Activated T-helper 2 cell treated with anti-CD3 and anti-CD28 coated beads, Interferon-gamma antibody, Interleukin-2, Interleukin-4, amounts not matched to agents 10 μg/mL and 5 μg/mL and 100 μg/mL, durations not matched to agents 14 hours and 24 hours and 36 hours (primary cell): ENCODE measurements around the gene OR56A5. TPM values are rescaled to one million over a fixed set of nuclear protein-coding genes. Genes with fewer than 3 reads are reported as not detected.

Experiments
- DNase-seq: peaks from one replicate; pipeline ENCODE4 v3.0.0; 2021; ENCODE audit warnings: low spot score
- H3K27ac Mint-ChIP-seq: one replicate; pipeline ENCODE4 v1.8.0; 2021; ENCODE audit warnings: mixed read lengths
- H3K27me3 Mint-ChIP-seq: one replicate; pipeline ENCODE4 v1.8.0; 2021; ENCODE audit warnings: low read depth, mixed read lengths
- H3K36me3 Mint-ChIP-seq: one replicate; pipeline ENCODE4 v1.8.0; 2021; ENCODE audit warnings: low read depth, mixed read lengths
- H3K4me1 Mint-ChIP-seq: one replicate; pipeline ENCODE4 v1.8.0; 2021; ENCODE audit warnings: low read depth, mixed read lengths
- H3K4me3 Mint-ChIP-seq: one replicate; pipeline ENCODE4 v1.8.0; 2021; ENCODE audit warnings: low read depth, mild to moderate bottlenecking, moderate library complexity, mixed read lengths
- H3K9me3 Mint-ChIP-seq: one replicate; pipeline ENCODE4 v1.8.0; 2021; ENCODE audit warnings: mixed read lengths
- intact Hi-C: fragments of 100-400 bp; cut with micrococcal nuclease; formaldehyde crosslinking; loops from one replicate; pipeline ENCODE4 v1.15.1; 2023
- total RNA-seq: library from RNA; stranded (reverse); gene quantifications from 2 replicates; pipeline ENCODE4 v1.2.3, GENCODE V29; 2022

Gene OR56A5
- total RNA-seq, 1 donor from 2014 or later = not detected

GRCh38 chr11:5929571-5930368 is 38.5 kb downstream of the OR56A5 start:
- no peak overlapping the region for H3K27ac Mint-ChIP-seq
- H3K4me3 Mint-ChIP-seq = no peak overlapping the region
- no peak for DNase-seq
- no peaks in the 10 kb centered on the region for H3K27me3 Mint-ChIP-seq
- peaks cover 37% of the 10 kb centered on the region for H3K9me3 Mint-ChIP-seq
- intact Hi-C loops = no loop called here
- no peaks in the 10 kb centered on the region for H3K36me3 Mint-ChIP-seq
- H3K4me1 Mint-ChIP-seq = no peaks in the 10 kb centered on the region

GRCh38 chr11:5928811-5929210 is 39.5 kb downstream of the OR56A5 start:
- intact Hi-C loops = no loop called here

DNA sequence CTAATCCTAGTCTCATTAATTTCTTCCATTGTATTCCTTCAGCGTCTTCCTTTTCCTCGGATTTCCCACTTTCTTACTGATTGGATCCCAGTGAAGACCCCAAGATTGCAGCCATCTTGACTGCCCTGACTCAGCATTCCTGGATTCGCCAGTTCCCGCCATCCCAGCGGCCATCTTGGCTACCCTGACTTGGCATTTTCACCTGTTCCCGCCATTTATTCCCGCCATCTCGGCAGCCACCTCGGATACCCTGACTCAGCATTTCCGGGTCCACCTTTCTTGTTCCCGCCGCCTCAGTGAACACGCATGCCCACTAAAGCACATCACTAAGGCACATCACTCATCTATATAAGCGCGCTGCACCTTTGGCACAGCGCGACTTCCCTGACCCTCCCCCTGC is 40.0 kb downstream of the OR56A5 start:
- Mint-ChIP-seq H3K36me3 (no peaks in the 10 kb centered on the region), H3K4me3 (no peak overlapping the region), H3K27me3 (no peaks in the 10 kb centered on the region), H3K4me1 (no peaks in the 10 kb centered on the region), H3K27ac (no peak overlapping the region), H3K9me3 (peaks cover 37% of the 10 kb centered on the region)
- no peak for DNase-seq
- intact Hi-C loops = no loop called here

More at GRCh38 chr11:5928811-5929210, 39.5 kb downstream of the OR56A5 start:
- Mint-ChIP-seq H3K36me3 (no peaks in the 10 kb centered on the region), H3K9me3 (peaks cover 37% of the 10 kb centered on the region), H3K27ac (no peak overlapping the region), H3K27me3 (no peaks in the 10 kb centered on the region), H3K4me3 (no peak overlapping the region), H3K4me1 (no peaks in the 10 kb centered on the region)
- DNase-seq = no peak

DNA sequence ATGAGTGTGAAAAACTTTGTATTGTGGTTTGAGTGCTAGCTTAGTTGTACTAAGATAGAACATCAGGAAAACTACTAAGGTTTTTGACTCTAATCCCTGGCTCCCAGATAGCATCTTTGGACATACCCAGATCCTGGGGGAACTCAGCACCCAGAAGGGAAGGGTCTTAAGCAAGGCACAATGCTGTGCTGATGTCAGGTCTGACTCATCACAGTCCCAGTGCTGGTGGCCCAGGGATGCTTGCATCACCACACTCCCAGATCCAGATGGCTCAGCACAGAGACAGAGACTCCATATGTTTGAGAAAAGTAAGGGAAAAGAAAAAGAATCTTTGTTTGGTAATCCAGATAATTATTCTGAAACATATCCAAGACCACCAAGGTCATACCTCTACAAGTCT is 44.5 kb downstream of the OR56A5 start:
- Mint-ChIP-seq H3K27ac (no peak overlapping the region), H3K4me3 (no peak overlapping the region), H3K27me3 (no peaks in the 10 kb centered on the region), H3K9me3 (peaks cover 7% of the 10 kb centered on the region), H3K36me3 (no peaks in the 10 kb centered on the region), H3K4me1 (no peaks in the 10 kb centered on the region)
- no peak for DNase-seq
- intact Hi-C loops = no loop called here

DNA sequence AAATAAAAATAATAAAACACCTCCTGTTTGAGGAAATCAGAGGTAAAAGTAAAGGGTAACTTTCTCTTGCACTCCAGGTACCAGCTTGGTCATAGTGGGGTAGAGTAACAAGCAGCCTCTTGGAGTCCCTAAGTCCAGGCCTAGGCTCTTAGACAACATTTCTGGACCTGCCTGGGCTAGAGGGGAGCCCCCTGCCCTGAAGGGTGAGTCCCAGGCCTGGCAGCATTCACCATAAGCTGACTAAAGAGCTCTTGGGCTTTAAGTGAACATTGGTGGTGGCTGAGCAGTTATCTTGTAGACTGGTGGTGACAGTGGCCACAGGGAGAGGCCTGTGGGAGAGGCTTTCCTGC is 44.9 kb downstream of the OR56A5 start:
- Mint-ChIP-seq H3K36me3 (no peaks in the 10 kb centered on the region), H3K27ac (no peak overlapping the region), H3K27me3 (no peaks in the 10 kb centered on the region), H3K9me3 (peaks cover 3% of the 10 kb centered on the region), H3K4me3 (no peak overlapping the region), H3K4me1 (no peaks in the 10 kb centered on the region)
- no peak for DNase-seq
- intact Hi-C loops = no loop called here

- intact Hi-C loops = no loop called here
These were observed 45.4 kb downstream of the OR56A5 start for GRCh38 chr11:5922749-5923426.

More at GRCh38 chr11:5922749-5923426, 45.4 kb downstream of the OR56A5 start:
- Mint-ChIP-seq H3K27me3 (no peaks in the 10 kb centered on the region), H3K9me3 (no peaks in the 10 kb centered on the region), H3K4me1 (no peaks in the 10 kb centered on the region), H3K36me3 (no peaks in the 10 kb centered on the region), H3K4me3 (no peak overlapping the region), H3K27ac (no peak overlapping the region)
- DNase-seq = no peak

Other genes starting within 250 kb of the OR56A5 start
- not detected in 2 replicates for gene OR56B1, start 232.0 kb downstream of the OR56A5 start, total RNA-seq
- not detected in 2 replicates for gene OR52N4, start 214.3 kb downstream of the OR56A5 start, total RNA-seq
- not detected in 2 replicates for gene OR52N5, start 185.1 kb downstream of the OR56A5 start, total RNA-seq
- gene OR52N1, start 177.2 kb downstream of the OR56A5 start, total RNA-seq = not detected in 2 replicates
- gene OR52N2, start 159.6 kb downstream of the OR56A5 start, total RNA-seq = not detected in 2 replicates
- gene OR52E6, start 126.6 kb downstream of the OR56A5 start, total RNA-seq = not detected in 2 replicates
- not detected in 2 replicates for gene OR52E8, start 110.8 kb downstream of the OR56A5 start, total RNA-seq
- gene OR52E4, start 87.9 kb downstream of the OR56A5 start, total RNA-seq = not detected in 2 replicates
- not detected in 2 replicates for gene OR52E5, start 75.3 kb downstream of the OR56A5 start, total RNA-seq
- gene OR56A3, start 26.2 kb downstream of the OR56A5 start, total RNA-seq = not detected in 2 replicates
- gene OR52L1, start 18.5 kb upstream of the OR56A5 start, total RNA-seq = not detected in 2 replicates
- not detected in 2 replicates for gene OR56A4, start 38.5 kb upstream of the OR56A5 start, total RNA-seq
- not detected in 2 replicates for gene OR56A1, start 62.3 kb upstream of the OR56A5 start, total RNA-seq
- gene OR56B4, start 139.2 kb upstream of the OR56A5 start, total RNA-seq = not detected in 2 replicates
- gene OR52B2, start 201.8 kb upstream of the OR56A5 start, total RNA-seq = not detected in 2 replicates
- gene OR52W1, start 230.7 kb upstream of the OR56A5 start, total RNA-seq = not detected in 2 replicates
- not detected in 2 replicates for gene C11orf42, start 237.1 kb upstream of the OR56A5 start, total RNA-seq